ENCODE results near the gene ABCC6.
"Not testable (repeated sequence)": the region's sequence is repeated elsewhere in the genome, so short reads cannot be mapped to it uniquely, and the experiment has no call there.

- not testable (repeated sequence) for TF ChIP-seq CTCF, POLR2A (IDR thresholded peaks at IDR 0.05)
These were observed 458 bp upstream of the ABCC6 start for GRCh38 chr16:16223662-16224241.

Measured in lower leg skin (tissue), 3 donors.